GM23248 (cell line): ENCODE measurements around the gene FXYD6.

Experiments
- EZH2 ChIP-seq: fragments of 200-600 bp; sonication (generic); IDR thresholded peaks from 2 replicates; pipeline ENCODE4 v1.6.1; 2018; ENCODE audit warnings: antibody characterized with exemption, mild to moderate bottlenecking; ENCODE audit not compliant: insufficient read depth, poor library complexity, severe bottlenecking
- EZH2phosphoT487 ChIP-seq: fragments of 200-600 bp; sonication (generic); IDR thresholded peaks from 2 replicates; pipeline ENCODE4 v1.6.1; 2018; ENCODE audit warnings: antibody characterized with exemption, moderate library complexity, mild to moderate bottlenecking, low read depth; ENCODE audit not compliant: insufficient read depth

GRCh38 chr11:117836077-117836960 is 40.1 kb downstream of the FXYD6 start:
- TF ChIP-seq EZH2phosphoT487, result no peak
- no peak for TF ChIP-seq EZH2
